H4 (cell line): ENCODE data around the gene KY. TPM values are rescaled to one million over a fixed set of nuclear protein-coding genes. Genes with fewer than 3 reads are reported as not detected.

Source experiments
- DNase-seq: peaks from one replicate; pipeline ENCODE4 v3.0.0-alpha.2; 2015; ENCODE audit warnings: low spot score
- total RNA-seq: library from RNA; depleted of rRNA; stranded (reverse); fragments of >200 nt; shearing (Covaris generic); gene quantifications from 2 replicates; pipeline ENCODE4 v1.2.3, GENCODE V29; 2014

The KY gene
- total RNA-seq, 1 experiment from 2014 or later = 0.04 TPM

DNA sequence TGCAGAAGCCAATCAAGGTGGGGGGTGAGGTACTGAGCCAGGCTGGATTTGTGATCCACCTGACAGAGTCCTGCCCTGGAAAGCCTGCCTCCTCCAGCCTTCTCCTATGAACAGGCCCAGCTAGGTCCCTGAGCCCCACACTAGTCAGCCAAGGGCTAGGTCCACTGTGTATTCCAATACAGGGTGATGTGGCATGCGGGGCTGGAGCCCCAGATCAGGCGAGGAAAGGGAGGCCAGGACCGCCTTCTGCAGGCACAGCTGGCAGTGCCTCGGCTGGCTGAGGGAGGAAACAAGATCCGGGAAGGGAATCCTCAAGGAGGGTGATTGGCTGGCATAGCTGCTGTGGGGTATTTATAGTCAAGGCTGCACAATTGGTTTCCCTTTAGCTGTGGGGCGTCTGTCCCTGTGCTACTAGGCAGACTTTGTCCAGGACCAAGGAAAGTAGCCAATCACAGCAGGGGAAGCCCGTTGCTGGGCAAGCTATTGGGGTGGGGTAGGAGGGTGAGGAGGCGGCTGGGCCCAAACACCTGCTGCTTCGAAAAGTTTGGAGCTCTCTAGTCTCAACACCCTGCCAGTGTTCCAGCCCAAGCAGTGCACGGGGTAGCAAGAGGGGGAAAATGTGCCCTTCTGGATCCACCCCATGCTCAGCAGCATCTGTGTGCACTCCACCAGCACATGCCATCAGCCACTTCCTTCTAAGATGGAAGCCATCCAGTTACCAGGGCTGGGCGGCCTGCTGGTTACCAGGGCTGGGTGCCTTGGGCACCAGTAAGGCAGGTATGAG lies 5.9 kb downstream of the KY start:
- DNase-seq = no peak

DNA sequence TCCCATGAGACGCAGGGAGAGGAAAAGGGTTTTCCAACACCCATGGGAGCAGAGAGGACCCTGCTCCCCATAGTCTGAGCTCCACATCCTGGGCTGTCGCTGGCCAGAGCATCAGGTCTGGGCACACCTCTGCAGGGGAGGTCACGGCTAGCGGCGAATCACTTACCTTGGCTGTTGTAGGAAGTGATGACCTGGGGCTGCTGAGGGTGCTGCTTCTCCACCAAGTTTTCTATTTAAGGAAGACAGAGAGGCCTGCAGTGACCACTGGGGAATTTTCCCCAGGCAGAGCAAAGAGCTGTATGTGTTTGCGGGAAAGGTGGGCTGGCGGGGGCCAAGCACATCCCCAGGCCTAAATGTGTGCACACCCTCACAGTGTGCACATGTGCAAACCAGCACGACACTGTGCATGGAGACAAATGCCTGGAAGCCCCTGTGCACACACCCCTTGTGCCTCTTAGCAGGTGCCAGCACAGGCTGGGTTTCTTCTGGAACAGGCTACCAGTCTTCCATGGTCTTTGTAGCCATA lies 7.6 kb downstream of the KY start:
- DNase-seq = no peak

DNA sequence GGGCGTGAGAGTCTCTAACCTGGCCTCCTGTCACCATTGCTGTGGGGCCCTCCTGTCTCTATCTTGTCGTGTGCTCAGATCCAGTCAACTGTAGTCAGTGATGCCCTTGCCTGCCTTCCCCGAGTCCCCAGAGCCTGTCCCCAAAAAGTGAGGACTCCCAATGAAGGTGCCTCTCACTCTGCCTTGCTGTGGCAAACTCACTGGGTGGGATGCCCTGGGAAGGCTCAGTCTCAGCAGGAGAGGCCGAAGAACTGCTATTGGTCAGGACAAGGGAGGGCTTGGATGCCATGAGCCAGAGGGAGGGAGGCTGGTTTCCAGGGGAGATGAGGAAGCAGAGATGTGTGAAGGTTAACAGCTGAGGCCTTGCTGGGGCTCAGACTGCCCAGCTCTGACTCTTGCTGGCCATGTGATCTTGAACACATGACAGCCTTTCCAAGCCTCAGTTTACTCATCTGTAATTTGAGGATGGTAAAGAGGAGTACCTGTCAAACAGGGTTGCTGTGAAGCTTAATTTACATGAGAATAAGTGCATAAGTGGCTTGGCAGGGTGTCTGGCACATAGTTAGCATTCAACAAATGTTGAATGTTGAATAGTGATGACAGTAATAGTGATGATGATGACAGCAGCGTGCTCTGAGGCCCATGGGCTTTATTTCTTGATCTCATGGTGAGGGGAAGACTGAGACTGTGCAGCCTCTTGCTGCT lies 8.2 kb downstream of the KY start:
- no peak for DNase-seq

DNA sequence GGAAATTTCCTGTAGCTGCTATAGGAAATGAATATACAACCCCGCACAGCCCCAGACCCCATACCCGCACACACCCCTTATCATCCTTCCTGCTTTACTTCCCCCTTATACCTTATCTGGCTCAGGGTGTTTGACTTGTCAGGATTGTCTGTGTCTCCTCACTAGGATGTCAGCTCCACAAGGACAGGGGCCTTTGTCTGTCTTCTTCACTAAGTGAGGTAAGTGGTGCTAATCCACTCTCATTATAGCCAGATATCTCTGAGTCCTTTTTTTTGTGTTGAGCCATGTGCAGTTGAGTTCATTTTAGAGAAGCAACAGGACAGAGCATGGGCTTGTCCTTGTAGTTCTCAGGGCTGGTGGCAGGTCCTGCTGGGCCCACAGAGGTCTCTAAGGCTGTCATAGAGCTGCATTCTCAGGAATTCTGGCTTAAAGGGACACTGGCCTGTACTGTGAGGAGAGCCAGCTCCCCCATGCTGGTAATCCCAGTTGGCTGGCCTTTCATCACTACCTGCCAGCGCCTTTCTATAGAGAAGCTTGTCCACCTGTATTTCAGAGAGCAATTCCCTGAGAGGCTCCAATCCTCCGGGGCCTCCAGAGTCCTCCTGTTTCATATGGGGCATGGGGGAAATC lies 9.0 kb downstream of the KY start:
- DNase-seq = no peak

DNA sequence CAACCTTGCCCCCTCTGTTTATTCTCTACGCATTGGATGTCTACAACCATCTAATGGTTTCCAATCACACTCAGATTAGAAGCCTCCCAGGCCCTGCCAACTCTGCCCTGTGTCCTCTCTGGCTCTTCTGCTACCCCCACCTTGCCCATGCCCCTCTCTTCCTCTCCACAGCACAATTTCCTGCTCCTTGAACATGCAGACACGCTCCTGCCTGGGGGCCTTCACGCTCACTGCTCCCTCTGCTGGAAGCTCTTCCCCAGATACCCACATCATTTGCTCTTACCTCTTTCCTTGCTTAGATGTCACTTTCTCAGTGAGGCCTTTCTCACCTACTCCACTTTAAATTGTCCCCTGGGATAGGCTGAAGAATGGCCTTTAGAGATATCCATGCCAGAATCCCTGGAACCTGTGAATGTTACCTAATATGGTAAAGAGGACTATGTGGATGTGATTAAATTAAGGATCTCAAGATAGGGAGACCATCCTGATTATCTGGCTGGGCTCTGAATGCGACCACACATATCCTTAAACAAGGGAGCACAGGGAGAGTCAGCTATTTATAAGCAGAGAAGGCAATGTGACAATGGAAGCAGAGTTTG lies 9.9 kb downstream of the KY start:
- DNase-seq = no peak

DNA sequence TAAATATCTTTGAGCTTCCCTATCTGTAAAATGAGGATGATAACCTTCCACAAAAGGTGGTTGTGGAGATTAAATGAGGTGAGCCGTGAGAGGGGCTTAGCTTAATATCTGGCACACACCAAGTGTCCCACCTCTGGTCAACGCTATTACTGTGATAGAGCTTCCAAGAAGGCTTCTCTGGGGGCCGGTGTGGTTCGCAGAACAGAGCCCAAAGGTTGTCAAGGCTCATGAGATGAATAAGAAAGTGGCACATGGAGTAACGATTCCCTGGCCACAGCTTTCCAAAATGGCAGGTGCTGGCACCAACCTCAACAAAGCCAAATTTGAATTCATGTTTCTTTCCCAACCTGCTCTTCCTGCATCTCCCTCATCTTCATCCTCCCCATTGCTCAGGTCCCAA lies 10.4 kb downstream of the KY start:
- no peak for DNase-seq

DNA sequence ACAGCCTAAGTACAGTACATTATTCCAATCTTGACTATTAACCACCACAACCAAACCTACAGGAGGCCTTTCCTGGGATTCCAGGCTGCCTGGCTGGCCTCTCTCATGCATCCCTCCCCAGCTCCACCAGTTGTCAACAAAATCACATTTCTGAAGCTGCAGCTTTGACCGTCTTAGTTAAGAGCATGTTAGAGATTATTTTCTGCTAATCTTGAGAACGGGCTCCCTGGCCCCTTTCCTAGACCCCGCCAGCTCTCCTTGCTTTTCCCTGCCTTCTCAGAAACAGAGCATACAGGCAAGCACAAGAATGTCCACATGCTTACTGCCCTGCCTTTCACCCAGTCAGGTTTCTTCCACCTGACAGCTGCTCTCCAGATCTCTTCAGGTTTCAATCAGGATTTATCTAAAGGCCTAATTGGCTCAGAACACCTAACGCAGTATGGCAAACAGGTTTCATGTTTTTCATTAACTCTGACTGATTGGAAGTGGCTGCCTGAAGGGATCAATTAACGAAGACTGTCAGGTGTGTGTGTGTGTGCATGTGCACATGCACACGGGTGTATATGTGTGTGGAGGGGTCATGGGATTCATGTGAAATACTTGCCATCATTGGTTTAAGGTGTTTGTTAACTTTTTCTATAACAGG lies 12.3 kb downstream of the KY start:
- DNase-seq = no peak

DNA sequence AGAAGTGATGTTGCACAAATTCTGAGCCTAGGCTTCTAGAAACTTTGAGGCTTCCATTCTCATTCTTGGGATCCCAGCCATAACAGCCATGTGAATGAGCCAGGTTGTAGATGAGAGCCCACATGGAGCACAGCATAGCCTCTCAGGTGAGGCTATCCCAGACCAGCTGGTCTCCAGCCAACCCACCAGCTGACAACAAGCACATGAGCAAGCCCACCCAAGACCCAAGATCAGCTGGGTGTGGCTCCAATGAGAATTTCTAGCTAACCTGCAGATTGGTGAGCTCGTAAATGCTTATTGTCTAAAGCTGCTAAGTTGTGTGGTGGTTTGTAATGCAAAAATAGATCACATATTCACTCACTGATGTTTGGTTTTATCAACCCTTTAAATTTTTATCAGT lies 14.4 kb downstream of the KY start:
- no peak for DNase-seq

DNA sequence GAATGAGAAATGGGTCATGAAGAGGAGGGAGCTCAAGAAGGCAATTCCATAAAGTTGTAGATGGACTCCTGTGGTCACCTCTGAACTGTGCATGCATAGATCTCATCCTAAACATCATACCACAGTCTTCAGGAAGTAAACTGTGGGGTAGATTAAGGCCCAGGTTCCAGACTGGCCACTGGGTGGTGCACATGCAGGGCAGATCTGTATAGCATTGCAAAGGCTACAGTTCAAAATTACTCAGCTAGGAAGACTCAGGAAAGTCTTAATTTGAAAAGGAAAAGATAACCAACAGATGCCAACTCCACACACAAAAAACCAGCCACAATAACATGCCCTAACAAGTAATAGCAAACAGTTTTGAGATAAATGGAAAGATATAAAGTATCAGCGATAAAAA lies 20.3 kb downstream of the KY start:
- no peak for DNase-seq

DNA sequence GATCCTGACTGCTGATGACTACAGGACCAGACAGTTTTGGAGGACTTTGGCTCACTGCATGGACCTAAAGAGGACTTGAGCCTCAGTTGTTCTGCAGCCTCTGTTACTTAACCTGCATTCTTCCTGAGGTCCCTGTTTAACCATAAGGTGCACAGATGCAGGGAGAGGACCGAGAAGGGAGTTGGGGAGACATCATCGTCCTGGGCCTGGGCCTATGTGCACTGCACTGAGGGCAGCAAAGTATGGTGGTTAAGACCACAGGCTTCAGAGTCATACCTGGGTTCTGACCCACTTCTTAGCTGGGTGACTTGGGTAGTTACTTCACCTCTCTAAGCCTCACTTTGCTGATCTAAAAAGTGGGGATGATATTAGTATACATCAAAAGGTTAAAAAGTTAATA lies 21.9 kb downstream of the KY start:
- DNase-seq = no peak

DNA sequence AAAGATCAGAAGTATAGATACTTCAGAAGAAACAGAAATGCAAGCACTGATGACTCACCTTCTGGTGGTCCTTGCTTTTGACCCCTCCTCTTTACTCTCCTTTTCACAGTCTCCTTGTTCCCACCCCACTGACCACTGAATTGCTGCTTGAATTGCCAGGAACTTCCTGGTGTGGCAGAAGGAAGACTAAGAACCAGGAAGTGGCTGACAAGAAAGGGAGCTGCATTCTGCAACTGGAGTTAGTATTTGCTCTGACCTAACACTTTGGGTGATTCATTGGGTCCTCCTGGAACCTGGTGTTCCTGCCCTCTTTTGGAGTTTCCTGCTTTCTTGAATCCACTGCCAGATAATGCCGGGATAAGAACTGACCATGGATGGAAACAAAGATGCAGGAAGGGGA lies 23.0 kb downstream of the KY start:
- DNase-seq = no peak

DNA sequence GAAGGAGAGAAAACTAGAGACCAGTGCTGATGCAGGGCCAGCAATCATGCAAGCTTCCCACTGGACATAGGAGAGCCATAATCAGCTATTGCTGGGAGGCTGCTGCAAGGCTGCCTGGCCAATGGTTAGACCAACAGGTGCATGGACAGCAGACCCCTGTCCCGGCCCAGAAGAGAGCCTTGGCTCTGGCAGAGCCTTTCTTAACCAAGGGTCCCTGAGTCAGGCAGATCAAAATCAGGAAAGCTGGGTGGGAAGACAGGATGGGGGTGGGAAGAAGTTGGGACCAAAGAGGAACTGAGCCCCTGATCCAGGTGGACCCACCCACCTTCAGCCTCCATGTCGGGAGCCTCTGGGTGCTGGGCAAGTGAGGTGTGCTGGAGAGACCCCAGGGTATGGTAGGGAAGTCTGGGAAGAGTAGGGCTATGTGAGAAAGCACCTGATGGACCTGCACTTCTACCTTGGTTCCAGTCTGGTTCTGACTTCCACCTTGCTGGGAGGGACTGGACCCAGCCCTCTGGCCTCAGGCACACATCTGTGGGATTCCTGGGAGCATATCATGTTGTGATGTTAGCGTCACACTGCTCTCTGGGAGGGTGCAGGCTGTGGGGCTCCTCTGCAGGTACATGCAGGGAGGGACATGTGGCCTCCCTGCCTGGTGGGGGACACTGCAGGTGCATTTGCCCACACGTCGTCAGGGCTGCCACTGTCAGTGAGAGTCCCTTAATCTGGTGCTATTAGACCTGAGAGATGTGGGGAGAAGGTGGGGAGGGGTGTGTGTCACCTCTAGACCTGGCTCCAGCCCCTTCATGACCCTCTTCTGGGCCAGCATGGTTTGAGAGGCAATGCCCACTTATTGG lies 24.7 kb downstream of the KY start:
- DNase-seq = no peak

DNA sequence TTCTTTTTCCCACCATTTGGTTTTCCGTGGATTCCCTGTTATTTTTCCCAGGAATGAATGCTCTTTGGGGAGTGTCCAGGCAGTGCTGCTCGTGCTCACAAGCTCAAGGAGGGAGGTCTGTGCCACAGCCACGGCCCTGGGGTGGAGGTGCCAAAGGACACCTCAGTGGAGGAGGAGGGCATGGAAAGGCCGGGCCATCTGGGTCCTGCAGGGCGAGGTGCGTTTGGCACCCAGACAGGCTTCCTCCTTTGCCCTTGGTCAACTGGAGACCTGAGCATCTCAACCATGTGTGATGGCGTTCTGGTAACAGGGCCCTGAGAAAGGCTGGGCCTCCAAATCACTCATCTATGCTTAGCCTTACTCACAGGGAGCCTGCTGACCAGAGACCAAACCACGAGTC lies 25.4 kb downstream of the KY start:
- DNase-seq = no peak

DNA sequence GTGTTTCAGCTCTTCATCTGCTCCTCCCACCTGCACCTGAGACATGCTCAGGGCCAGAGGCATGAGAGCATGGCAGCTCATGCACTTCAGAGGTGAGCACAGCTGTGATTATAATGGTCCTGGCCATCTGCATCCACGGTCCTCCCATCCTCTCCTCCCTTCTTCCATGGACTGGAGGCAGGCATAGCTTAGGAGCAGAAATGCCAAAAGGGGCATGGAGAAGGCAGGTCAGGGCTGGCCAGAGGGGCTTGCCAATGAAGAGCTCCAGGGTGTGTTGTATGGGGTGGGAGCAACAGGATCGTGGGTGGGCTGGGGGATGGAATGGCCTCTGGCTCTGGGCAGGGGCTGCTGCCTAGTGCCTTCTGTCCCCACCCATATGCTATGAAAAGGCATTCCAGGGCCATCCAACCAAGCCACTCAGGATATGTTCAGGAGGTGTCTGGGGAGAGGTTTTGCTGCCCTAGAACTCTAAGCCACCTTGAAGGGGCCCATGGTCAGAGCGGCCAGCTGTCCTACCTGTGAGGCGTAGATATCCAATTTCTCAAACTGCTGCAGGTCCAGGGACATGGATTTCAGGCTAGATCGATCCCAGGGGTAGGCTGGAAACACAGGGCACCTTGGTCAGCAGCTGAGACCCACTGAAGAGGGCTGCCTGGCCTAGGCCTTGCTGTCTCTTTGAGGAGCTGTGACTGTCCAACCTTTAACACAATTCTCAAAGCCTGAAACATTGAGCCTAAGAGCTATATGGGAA lies 26.1 kb downstream of the KY start:
- DNase-seq = no peak

DNA sequence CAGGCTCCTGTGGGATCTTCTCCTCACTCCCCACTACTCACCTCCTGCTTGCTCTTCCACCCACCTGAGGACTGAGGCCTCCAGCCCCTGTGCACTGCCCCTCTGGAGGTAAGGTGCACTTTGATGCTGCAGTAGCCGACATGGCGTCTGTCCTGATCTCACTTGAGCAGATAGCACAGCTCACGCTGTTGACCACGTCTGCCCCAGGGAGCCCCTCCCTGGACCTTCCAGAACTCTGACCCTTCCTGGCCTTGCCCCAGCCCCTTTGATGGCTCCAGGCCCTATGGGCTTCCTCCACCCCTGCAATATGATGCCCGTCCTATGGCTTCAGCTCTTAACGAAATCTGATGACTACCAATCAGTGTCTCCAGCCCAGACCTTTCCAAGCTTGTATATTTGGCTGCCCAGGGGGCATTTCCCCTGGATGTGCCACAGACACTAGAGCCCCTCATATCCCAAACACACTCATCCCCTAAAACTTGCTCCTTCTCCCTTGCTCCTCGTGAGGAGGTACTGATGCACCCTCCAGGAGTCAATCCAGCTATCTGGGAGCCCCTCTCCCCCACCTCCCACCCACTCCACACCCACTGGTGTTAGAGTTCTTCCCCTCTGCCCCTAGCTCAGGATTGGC lies 27.1 kb downstream of the KY start:
- no peak for DNase-seq

DNA sequence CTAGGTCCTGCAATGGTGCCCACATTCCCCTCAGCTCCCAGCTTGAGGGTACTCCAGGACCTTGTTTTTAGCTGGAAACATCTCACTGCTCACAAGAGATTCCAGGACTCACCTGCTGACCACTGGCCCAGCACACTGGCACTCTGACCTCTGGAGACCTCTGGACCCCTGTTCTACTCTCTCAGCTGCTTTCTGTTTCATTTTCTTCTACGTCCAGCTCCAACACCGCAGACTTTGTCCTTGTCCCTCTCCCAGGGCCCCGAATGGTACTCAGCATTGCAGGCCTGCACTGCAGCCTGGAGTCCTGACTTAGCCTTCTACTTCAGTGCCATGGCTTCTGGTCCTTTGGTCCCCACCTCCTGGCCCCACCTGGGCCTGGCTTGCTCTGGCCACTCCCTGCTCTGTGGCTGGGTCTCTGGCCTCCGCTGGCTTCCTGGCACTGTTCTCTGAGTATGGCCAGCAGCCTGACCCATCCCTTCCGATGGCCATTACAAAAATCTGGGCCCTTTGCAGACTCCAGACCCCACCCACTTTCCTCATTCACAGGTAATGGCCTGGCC lies 27.9 kb downstream of the KY start:
- no peak for DNase-seq

DNA sequence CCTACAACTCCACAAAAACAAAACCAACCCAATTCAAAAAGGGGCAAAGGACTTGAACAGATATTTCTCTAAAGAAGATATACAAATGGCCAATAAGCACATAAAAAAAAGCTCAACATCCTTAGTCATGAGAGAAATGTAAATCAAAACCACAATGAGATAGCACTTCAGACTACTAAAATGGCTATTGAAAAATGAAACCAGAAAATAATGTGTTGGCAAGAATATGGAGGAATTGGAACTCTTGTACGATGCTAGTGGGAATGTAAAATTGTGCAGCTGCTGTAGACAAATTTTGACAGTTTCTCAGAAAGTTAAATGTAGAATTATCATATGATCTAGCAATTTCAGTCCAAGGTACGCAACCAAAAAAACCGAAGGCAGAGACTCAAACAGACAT lies 29.0 kb downstream of the KY start:
- no peak for DNase-seq

DNA sequence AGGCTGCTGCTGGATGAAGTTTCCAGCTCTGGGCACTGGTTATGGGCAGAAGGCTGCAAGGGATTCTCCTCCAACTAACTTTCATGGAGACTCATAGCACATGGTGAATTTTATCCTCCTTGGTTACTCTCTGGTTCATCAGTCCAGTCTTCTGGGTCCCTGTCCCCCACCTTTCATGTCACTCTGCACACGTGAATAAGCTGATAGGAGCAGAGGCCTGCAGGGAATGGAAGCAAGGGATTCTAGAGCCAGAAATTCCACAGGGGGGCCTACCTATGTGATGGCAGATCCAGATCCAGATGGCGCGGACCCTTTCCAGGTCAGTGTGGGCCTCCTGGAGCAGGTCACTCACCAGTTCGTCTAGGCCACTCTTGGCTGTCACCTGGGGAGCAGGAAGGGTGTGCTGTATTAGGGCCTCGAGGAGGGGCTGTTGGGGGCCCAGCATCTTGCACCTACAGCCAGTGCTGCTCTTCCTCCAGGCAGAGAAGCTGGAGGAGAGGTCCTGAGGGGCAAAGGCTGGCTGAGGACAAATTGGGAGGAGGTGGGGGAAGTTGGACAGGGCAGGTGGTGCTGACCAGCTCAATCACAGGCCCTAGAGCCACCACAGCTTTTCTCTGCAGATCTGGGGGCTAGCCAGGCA lies 30.2 kb downstream of the KY start:
- no peak for DNase-seq

DNA sequence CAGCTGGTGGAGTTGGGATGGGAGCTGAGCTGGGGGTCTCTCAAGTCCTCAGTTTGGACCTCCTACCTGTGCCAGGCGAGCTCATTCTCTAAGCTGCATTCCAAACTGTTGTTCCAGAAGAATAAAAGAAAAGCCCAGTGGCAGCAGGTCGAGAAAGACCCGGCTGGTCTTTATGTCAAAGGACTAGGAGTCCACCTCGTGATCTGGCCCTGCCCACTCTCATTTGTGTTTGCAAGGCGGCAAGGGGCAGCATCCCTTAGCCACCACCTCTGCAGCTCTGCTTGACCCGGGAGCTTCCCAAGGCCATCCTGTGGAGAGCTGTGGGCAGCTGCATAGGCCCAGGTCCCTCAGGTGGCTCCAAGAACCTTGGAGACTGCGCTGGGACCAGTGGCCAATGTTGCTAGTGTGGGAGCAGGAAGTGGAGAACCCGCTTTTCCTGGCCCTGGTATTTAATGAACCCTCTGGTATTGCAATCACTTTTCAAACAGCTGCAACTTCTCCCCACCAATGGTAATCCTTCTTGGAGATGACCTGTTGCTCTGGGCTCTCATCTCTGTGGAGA lies 30.9 kb downstream of the KY start:
- DNase-seq = no peak
